B cell (primary cell): ENCODE measurements around the gene ODR4. TPM values are rescaled to one million over a fixed set of nuclear protein-coding genes. Genes with fewer than 3 reads are reported as not detected.

ENCODE experiments used
- ATAC-seq: fragments of 200-7000 bp; cut with Tn5 transposase; one replicate; pipeline ENCODE4 v1.10.0; 2021; ENCODE audit warnings: low read depth, mild to moderate bottlenecking, moderate number of reproducible peaks, moderate library complexity
- CTCF ChIA-PET: fragments of 350-600 bp; sonication (Branson Sonifier 250); formaldehyde crosslinking; loops from one replicate; lab custom pipeline; 2021; ENCODE audit warnings: antibody characterized with exemption, inconsistent platforms; lab: Charles Lee
- POLR2A ChIA-PET: fragments of 350-600 bp; sonication (Branson Sonifier 250); formaldehyde crosslinking; loops from one replicate; lab custom pipeline; 2021; ENCODE audit warnings: antibody characterized with exemption; lab: Charles Lee
- DNase-seq: peaks from one replicate; pipeline ENCODE4 v3.0.0; 2013
- H2AFZ ChIP-seq: 2 replicates; pipeline ENCODE4 v1.6.1; 2012; ENCODE audit warnings: mild to moderate bottlenecking, low read depth, low read length; ENCODE audit not compliant: insufficient read depth, poor library complexity, severe bottlenecking
- H3K27ac ChIP-seq, 2 donors: 1 replicate in 1 of 2; 2 replicates in 1 of 2; pipeline ENCODE4 v1.5.1; 2012 to 2013; ENCODE audit warnings: low read length in 2 of 2, mild to moderate bottlenecking in 2 of 2, moderate library complexity in 1 of 2
- H3K27me3 ChIP-seq, 4 experiments: fragments of 200-600 bp in 1 of 4; sonication (generic) in 1 of 4; replicated peaks in 1 of 4; 1 replicate in 2 of 4; 2 replicates in 2 of 4; pipeline versions ENCODE4 v1.6.1 to v1.7.0; 2013 to 2016; ENCODE audit warnings: low read length in 3 of 4, mild to moderate bottlenecking in 2 of 4, mixed read lengths in 1 of 4, moderate library complexity in 1 of 4; ENCODE audit not compliant: insufficient read depth in 4 of 4, control insufficient read depth in 3 of 4; ENCODE audit errors: control extremely low read depth in 1 of 4
- H3K36me3 ChIP-seq, 2 experiments: replicated peaks in 1 of 2; 1 replicate in 1 of 2; 2 replicates in 1 of 2; pipeline versions ENCODE4 v1.6.1 to v1.7.1; 2013; ENCODE audit warnings: low read length in 1 of 2; ENCODE audit not compliant: insufficient read depth in 2 of 2, control insufficient read depth in 1 of 2; ENCODE audit errors: control extremely low read depth in 1 of 2, extremely low read depth in 1 of 2
- H3K4me1 ChIP-seq, 2 donors: fragments of 200-600 bp in 1 of 2; sonication (generic) in 1 of 2; 1 replicate in 1 of 2; 2 replicates in 1 of 2; pipeline versions ENCODE4 v1.5.1 to v1.6.1; 2013 to 2017; ENCODE audit warnings: low read length in 2 of 2; ENCODE audit not compliant: control insufficient read depth in 2 of 2, insufficient read depth in 2 of 2
- H3K4me2 ChIP-seq: replicated peaks from 2 replicates; pipeline ENCODE3; 2012; ENCODE audit warnings: mild to moderate bottlenecking, low read depth, low read length; ENCODE audit not compliant: poor library complexity, severe bottlenecking
- H3K4me3 ChIP-seq, 5 experiments: fragments of 200-600 bp in 1 of 5; sonication (generic) in 1 of 5; 1 replicate in 3 of 5; 2 replicates in 2 of 5; pipeline versions ENCODE4 v1.5.1 to v1.7.0; 2011 to 2016; ENCODE audit warnings: low read length in 4 of 5, mild to moderate bottlenecking in 4 of 5, low read depth in 2 of 5, control low read depth in 1 of 5, moderate library complexity in 1 of 5; ENCODE audit not compliant: insufficient read depth in 1 of 5; ENCODE audit errors: control extremely low read depth in 1 of 5, extremely low read depth in 1 of 5
- H3K79me2 ChIP-seq: fragments of 200-600 bp; sonication (generic); one replicate; pipeline ENCODE4 v1.6.0; 2016; ENCODE audit warnings: low read length; ENCODE audit not compliant: control insufficient read depth, insufficient read depth
- H3K9ac ChIP-seq: fragments of 200-600 bp; sonication (generic); 2 replicates; pipeline ENCODE4 v1.6.1; 2017; ENCODE audit warnings: mild to moderate bottlenecking, low read length, moderate library complexity
- H3K9me3 ChIP-seq, 3 donors: one replicate each; pipeline versions ENCODE4 v1.6.1 to v1.7.1; 2013; ENCODE audit warnings: low read length in 2 of 3; ENCODE audit not compliant: control insufficient read depth in 2 of 3, insufficient read depth in 1 of 3; ENCODE audit errors: control extremely low read depth in 1 of 3
- H4K20me1 ChIP-seq: 2 replicates; pipeline ENCODE4 v1.6.0; 2012; ENCODE audit warnings: mild to moderate bottlenecking, low read length; ENCODE audit not compliant: insufficient read depth, control insufficient read depth, poor library complexity, severe bottlenecking
- H3K27ac Mint-ChIP-seq: one replicate; pipeline ENCODE4 v1.8.0; 2021; ENCODE audit warnings: mixed read lengths
- H3K27me3 Mint-ChIP-seq: one replicate; pipeline ENCODE4 v1.8.0; 2021; ENCODE audit warnings: mixed read lengths
- H3K4me1 Mint-ChIP-seq: one replicate; pipeline ENCODE4 v1.8.0; 2021; ENCODE audit warnings: mixed read lengths
- H3K4me3 Mint-ChIP-seq: one replicate; pipeline ENCODE4 v1.8.0; 2021; ENCODE audit warnings: mixed read lengths
- H3K9me3 Mint-ChIP-seq: one replicate; pipeline ENCODE4 v1.8.0; 2022; ENCODE audit warnings: mixed read lengths; ENCODE audit not compliant: insufficient read depth
- EZH2 ChIP-seq: IDR thresholded peaks from 2 replicates; pipeline ENCODE4 v1.6.1; 2012; ENCODE audit warnings: borderline replicate concordance, low read depth, mild to moderate bottlenecking, moderate library complexity, low read length; ENCODE audit not compliant: insufficient read depth, poor library complexity, severe bottlenecking
- WGBS: methylation state at CpG from one replicate; pipeline ENCODE4 v1.1.5; 2013; ENCODE audit warnings: missing lambda C conversion rate; ENCODE audit not compliant: insufficient coverage; 5-methylcytosine and 5-hydroxymethylcytosine counted together
- intact Hi-C: fragments of 100-400 bp; cut with micrococcal nuclease; formaldehyde crosslinking; loops from one replicate; pipeline ENCODE4 v1.10.0; 2022
- polyA plus RNA-seq: library from polyadenylated mRNA; depleted of rRNA; stranded (reverse); fragments of >200 nt; gene quantifications from 2 replicates; pipeline ENCODE4 v1.2.3, GENCODE V29; 2012
- total RNA-seq, 2 donors: library from RNA; stranded (reverse); fragments of 120-200 nt in 1 of 2; gene quantifications; 1 replicate in 1 of 2; 2 replicates in 1 of 2; pipeline versions ENCODE4 v1.2.3 to v1.2.4, GENCODE V29; 2013 to 2022
- TF ChIP-seq, protein P1 (sequence below): fragments of 200-600 bp; IDR thresholded peaks from one replicate; pipeline ENCODE4 v1.8.0; 2022; ENCODE audit warnings: antibody characterized with exemption, mild to moderate bottlenecking

ODR4 gene
- total and polyA plus RNA-seq, 2 donors (not counting 1 experiment from before 2014, with no cell fraction given): 6.6 to 15.0 TPM

DNA sequence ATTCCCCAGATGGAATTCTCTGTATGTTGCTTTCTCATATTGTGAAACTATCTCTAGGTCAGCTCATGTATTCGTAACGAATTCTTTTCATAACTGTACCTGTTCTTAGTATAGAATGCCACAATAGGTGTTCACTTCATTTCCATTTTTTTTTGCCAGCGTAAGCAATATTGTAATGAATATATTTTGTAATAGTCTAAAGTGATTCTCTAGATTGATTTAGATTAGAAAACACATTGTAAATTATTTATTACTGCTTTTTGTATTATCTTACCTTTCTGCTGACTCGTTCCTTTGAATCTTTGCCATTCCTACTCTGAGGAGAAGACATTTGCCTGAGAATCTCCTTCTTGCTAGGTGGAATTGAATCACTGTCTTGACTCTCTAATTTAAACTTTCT is 70.5 kb downstream of the ODR4 start:
- H3K4me1 ChIP-seq: no peaks in the 10 kb centered on the region
- ATAC-seq: no peak
- Mint-ChIP-seq H3K4me1 (no peaks in the 10 kb centered on the region), H3K9me3 (no peaks in the 10 kb centered on the region), H3K4me3 (no peak overlapping the region), H3K27me3 (no peaks in the 10 kb centered on the region), H3K27ac (no peak overlapping the region)
- TF ChIP-seq, protein P1, sequence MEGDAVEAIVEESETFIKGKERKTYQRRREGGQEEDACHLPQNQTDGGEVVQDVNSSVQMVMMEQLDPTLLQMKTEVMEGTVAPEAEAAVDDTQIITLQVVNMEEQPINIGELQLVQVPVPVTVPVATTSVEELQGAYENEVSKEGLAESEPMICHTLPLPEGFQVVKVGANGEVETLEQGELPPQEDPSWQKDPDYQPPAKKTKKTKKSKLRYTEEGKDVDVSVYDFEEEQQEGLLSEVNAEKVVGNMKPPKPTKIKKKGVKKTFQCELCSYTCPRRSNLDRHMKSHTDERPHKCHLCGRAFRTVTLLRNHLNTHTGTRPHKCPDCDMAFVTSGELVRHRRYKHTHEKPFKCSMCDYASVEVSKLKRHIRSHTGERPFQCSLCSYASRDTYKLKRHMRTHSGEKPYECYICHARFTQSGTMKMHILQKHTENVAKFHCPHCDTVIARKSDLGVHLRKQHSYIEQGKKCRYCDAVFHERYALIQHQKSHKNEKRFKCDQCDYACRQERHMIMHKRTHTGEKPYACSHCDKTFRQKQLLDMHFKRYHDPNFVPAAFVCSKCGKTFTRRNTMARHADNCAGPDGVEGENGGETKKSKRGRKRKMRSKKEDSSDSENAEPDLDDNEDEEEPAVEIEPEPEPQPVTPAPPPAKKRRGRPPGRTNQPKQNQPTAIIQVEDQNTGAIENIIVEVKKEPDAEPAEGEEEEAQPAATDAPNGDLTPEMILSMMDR: no peak
- TF ChIP-seq EZH2: no peak
- POLR2A ChIA-PET: no interaction called here
- H3K4me2 ChIP-seq: no peak overlapping the region
- no peaks in the 10 kb centered on the region for H3K27me3 ChIP-seq
- CTCF ChIA-PET: no interaction called here
- no peak overlapping the region for H3K9ac ChIP-seq
- no peaks in the 10 kb centered on the region for H4K20me1 ChIP-seq
- no peak overlapping the region for H2AFZ ChIP-seq
- no peak for DNase-seq
- no peaks in the 10 kb centered on the region for H3K79me2 ChIP-seq
- H3K4me3 ChIP-seq: no peak overlapping the region
- no CpG with 5 or more reads among the region's 4 CpGs for WGBS
- intact Hi-C loops: no loop called here
- no peaks in the 10 kb centered on the region for H3K36me3 ChIP-seq
- no peaks in the 10 kb centered on the region for H3K9me3 ChIP-seq
- H3K27ac ChIP-seq: no peak overlapping the region

DNA sequence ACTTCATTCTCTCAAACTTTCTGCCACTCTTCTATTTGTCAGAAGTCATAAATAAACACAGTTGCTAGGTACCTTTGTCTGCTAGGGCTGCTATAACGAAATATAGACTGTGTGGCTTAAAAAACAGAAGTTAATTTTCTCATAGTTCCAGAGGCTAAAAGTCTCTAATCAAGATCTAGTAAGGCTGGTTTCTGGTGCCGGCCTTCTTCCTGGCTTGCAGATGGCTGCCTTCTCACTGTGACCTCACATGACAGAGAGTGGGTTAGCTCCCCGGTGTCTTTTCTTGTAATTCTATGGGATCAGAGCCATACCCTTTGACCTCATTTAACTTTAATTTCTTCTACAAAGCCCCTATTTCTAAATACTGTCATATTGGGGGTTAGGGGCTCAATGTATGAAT is 79.3 kb downstream of the ODR4 start:
- H2AFZ ChIP-seq: no peak overlapping the region
- no peaks in the 10 kb centered on the region for H3K27me3 Mint-ChIP-seq
- no peaks in the 10 kb centered on the region for H3K9me3 ChIP-seq
- no peak overlapping the region for H3K9ac ChIP-seq
- POLR2A ChIA-PET: no interaction called here
- no peaks in the 10 kb centered on the region for H3K9me3 Mint-ChIP-seq
- no peak overlapping the region for H3K4me3 Mint-ChIP-seq
- H4K20me1 ChIP-seq: no peaks in the 10 kb centered on the region
- no peak for ATAC-seq
- no peaks in the 10 kb centered on the region for H3K4me1 ChIP-seq
- WGBS: 20% methylated on average over 1 of the region's 3 CpGs
- H3K27ac ChIP-seq: no peak overlapping the region
- intact Hi-C loops: no loop called here
- CTCF ChIA-PET: no interaction called here
- DNase-seq: no peak
- H3K27ac Mint-ChIP-seq: no peak overlapping the region
- TF ChIP-seq, protein P1: no peak
- no peak for TF ChIP-seq EZH2
- peaks cover 6% of the 10 kb centered on the region for H3K4me1 Mint-ChIP-seq
- no peak overlapping the region for H3K4me2 ChIP-seq
- no peak overlapping the region for H3K4me3 ChIP-seq
- H3K79me2 ChIP-seq: no peaks in the 10 kb centered on the region
- H3K36me3 ChIP-seq: no peaks in the 10 kb centered on the region
- H3K27me3 ChIP-seq: no peaks in the 10 kb centered on the region
